ENCODE measurements around the gene IRF5. TPM values are rescaled to one million over a fixed set of nuclear protein-coding genes. Genes with fewer than 3 reads are reported as not detected.

Gene IRF5
- total and polyA plus RNA-seq, 10 of the 15 experiments (the other 5 are each of a cell fraction or from before 2014, with no cell fraction given): 5.4 to 90.3 (median 61.7) TPM

DNA sequence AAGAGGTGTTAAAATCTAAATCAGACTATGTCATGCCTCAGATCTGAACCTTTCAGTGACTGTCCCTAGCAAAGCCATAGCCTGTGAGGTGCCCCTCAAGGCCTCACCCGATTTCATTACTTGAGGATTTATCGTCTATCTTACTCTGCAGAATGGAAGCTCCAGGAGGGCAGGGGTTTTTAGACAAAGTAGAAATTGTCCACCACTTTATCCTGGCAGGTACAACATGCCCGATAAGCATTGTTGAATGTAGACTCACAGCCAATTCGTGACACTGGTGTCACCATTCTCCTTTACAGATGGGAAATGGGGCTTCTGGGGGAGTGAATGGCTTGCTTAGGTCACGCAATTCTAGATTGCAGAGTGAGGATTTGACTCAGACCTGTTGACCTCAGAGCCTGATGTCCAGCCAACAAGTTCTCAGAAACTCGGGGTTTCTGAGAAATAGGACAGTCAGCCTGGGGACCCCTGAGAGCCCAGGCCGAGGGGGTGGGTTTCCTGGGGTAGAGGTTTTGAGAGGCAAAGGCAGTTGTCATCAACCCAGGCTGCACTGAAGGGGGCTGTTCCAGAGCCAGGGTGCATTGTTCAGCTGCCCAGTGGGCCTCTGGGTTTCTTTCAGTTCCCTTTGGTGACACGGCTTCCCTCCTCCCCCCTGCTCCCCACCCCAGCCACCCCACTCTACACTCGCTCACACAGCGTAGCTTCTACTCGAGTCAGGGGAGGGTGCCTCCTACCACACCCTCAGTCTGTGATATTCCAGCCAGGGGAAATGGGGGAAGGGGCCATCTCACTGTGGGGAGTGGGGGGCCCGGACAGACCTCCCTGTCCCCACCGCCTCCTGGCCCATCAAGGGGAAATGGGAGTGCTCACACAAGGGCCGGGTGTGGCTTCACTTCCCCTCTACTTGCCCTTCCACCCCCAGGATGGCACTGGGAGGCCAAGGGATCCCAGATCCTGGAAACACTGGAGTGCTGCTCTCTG lies 3.1 kb upstream of the IRF5 start:
- ATAC-seq (peak; percentile 60), FAIRE-seq (peak; percentile 77), DNase-seq (ENCODE audit: low read depth, low spot score) (peak; percentile 66)
- ChIA-PET RAD21 (ENCODE audit: unreplicated experiment) (interaction anchor here (1.0 to 3.6 kb wide), 8 partner anchors 12 to 229 kb away, joined by 4 to 25 read pairs (median 6); partner anchors contain the start of gene KCP), POLR2A (interaction anchor here (0.7 to 2.4 kb wide), 13 partner anchors 8 to 723 kb away, joined by 3 to 10 read pairs (median 5); no protein-coding TSS in a partner anchor), CTCF (interaction anchor here (1.0 to 2.1 kb wide), 5 partner anchors 11 to 72 kb away, joined by 3 to 8 read pairs (median 4); partner anchors contain the start of gene ATP6V1F), SMC1A (ENCODE audit: uncharacterized antibody, unreplicated experiment) (interaction anchor here (1.4 to 2.6 kb wide), 5 partner anchors 8 to 157 kb away, joined by 4 to 12 read pairs (median 8); partner anchors contain the start of gene ATP6V1F)
- Histone ChIP-seq H3K9ac (ENCODE audit: control insufficient read depth, insufficient read depth, low read length) (peak overlapping the region; percentile 97), H3K9me3 (replicated peaks; ENCODE audit: control insufficient read depth, insufficient read depth, low read length) (no peaks in the 10 kb centered on the region), H2AFZ (ENCODE audit: control insufficient read depth, low read depth, low read length) (peak overlapping the region; percentile 49), H3K27me3 (replicated peaks in 1 of 2; ENCODE audit: control insufficient read depth in 2 of 2, insufficient read depth in 2 of 2, low read length in 1 of 2) (no peaks in the 10 kb centered on the region), H3K4me2 (ENCODE audit: control insufficient read depth, insufficient read depth) (peak overlapping the region; percentile 96), H3K4me1 (ENCODE audit: control insufficient read depth, insufficient read depth, low read length) (peaks cover 47% of the 10 kb centered on the region), H3K36me3 (ENCODE audit: control insufficient read depth in 2 of 2, insufficient read depth in 2 of 2, low read length in 1 of 2) (no peaks in the 10 kb centered on the region), H3K4me3 (peak overlapping the region; percentile 58), H3K79me2 (ENCODE audit: control insufficient read depth, insufficient read depth, low read length) (peaks cover 60% of the 10 kb centered on the region), H3K27ac (ENCODE audit: control insufficient read depth, insufficient read depth) (peak overlapping the region; percentile 96), H4K20me1 (ENCODE audit: control insufficient read depth, insufficient read depth) (no peaks in the 10 kb centered on the region)
- TSS peak; percentile 42 for BruUV-seq (replicated peaks)
- intact Hi-C loops (cut with micrococcal nuclease; ENCODE audit: unreplicated experiment): loop anchor here (2.0 to 10.0 kb wide), 3 partner anchors 120 to 680 kb away; partner anchors contain the start of genes NRF1, TNPO3 and TSPAN33
- in situ Hi-C loops (cut with MboI): no loop called here
- 3% methylated on average over 10 of the region's 14 CpGs for WGBS (ENCODE audit: insufficient coverage, insufficient replicate concordance, low lambda C conversion rate, missing lambda C conversion rate)
- TF ChIP-seq, protein P1, sequence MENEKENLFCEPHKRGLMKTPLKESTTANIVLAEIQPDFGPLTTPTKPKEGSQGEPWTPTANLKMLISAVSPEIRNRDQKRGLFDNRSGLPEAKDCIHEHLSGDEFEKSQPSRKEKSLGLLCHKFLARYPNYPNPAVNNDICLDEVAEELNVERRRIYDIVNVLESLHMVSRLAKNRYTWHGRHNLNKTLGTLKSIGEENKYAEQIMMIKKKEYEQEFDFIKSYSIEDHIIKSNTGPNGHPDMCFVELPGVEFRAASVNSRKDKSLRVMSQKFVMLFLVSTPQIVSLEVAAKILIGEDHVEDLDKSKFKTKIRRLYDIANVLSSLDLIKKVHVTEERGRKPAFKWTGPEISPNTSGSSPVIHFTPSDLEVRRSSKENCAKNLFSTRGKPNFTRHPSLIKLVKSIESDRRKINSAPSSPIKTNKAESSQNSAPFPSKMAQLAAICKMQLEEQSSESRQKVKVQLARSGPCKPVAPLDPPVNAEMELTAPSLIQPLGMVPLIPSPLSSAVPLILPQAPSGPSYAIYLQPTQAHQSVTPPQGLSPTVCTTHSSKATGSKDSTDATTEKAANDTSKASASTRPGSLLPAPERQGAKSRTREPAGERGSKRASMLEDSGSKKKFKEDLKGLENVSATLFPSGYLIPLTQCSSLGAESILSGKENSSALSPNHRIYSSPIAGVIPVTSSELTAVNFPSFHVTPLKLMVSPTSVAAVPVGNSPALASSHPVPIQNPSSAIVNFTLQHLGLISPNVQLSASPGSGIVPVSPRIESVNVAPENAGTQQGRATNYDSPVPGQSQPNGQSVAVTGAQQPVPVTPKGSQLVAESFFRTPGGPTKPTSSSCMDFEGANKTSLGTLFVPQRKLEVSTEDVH (IDR thresholded peaks at IDR 0.05; ENCODE audit: low read depth, partially characterized antibody): no peak
- TF ChIP-seq POLR2AphosphoS5 (IDR thresholded peaks at IDR 0.05; ENCODE audit: low read length) (peak; percentile 67), RCOR1 (conservative IDR thresholded peaks at IDR 0.05; ENCODE audit: low read depth, low read length) (0 out of 2 replicates have a peak, but pooled peaks have one; percentile 27), NR2F1 (conservative IDR thresholded peaks at IDR 0.05) (peak; percentile 90), CBFB (IDR thresholded peaks at IDR 0.05; ENCODE audit: low read depth) (peak; percentile 83), HDAC6 (IDR thresholded peaks at IDR 0.05; ENCODE audit: unreplicated experiment) (no peak), BMI1 (IDR thresholded peaks at IDR 0.05; ENCODE audit: borderline replicate concordance) (peak; percentile 11; the same call in 1 of the 2 replicates), CHD2 (IDR thresholded peaks at IDR 0.05; ENCODE audit: borderline replicate concordance, low read depth, low read length) (peak; percentile 51), MEF2A (IDR thresholded peaks at IDR 0.05; ENCODE audit: insufficient read depth, low read depth, low read length) (0 out of 2 replicates have a peak, but pooled peaks have one; percentile 48), TCF12 (IDR thresholded peaks at IDR 0.05; ENCODE audit: low read depth, low read length) (peak; percentile 92), STAT1 (conservative IDR thresholded peaks at IDR 0.05) (0 out of 2 replicates have a peak, but pooled peaks have one; percentile 52), GATAD2B (conservative IDR thresholded peaks at IDR 0.05; ENCODE audit: low read depth) (peak; percentile 70; the same call in 1 of the 2 replicates), SMARCA5 (IDR thresholded peaks at IDR 0.05) (0 out of 2 replicates have a peak, but pooled peaks have one; percentile 83), JUNB (IDR thresholded peaks at IDR 0.05) (peak; percentile 95), STAT3 (IDR thresholded peaks at IDR 0.05; ENCODE audit: low read depth, low read length) (peak; percentile 97; the same call in 1 of the 2 replicates), POU2F2 (IDR thresholded peaks at IDR 0.05; ENCODE audit: borderline replicate concordance, low read depth, low read length) (peak; percentile 81; the same call in 2 of the 3 replicates), NBN (IDR thresholded peaks at IDR 0.05) (0 out of 2 replicates have a peak, but pooled peaks have one; percentile 38), YY1 (IDR thresholded peaks at IDR 0.05; ENCODE audit: low read depth, low read length) (peak; percentile 76), POLR2A (IDR thresholded peaks at IDR 0.05; ENCODE audit: low read depth, low read length) (peak; percentile 77; the same call in 1 of the 2 replicates), BCL11A (IDR thresholded peaks at IDR 0.05; ENCODE audit: low read depth, low read length) (peak; percentile 99), ATF7 (IDR thresholded peaks at IDR 0.05; ENCODE audit: low read depth) (peak; percentile 73), HDGF (IDR thresholded peaks at IDR 0.05) (peak; percentile 89; the same call in 1 of the 2 replicates), SMAD5 (IDR thresholded peaks at IDR 0.05; ENCODE audit: low read depth) (peak; percentile 68; the same call in 1 of the 2 replicates)
